Ramos (cell line): ENCODE data around the gene SSTR5.
"Not testable (repeated sequence)": the region's sequence is repeated elsewhere in the genome, so short reads cannot be mapped to it uniquely, and the experiment has no call there.

Experiments
- in situ Hi-C: fragments of 300-500 bp; cut with MboI; formaldehyde crosslinking; loops from one replicate; pipeline ENCODE4 v1.14.3; 2022; ENCODE audit warnings: low sequenced_read_pairs; ENCODE audit not compliant: unreplicated experiment

SSTR5 gene

GRCh38 chr16:1082952-1083675 is 10.6 kb downstream of the SSTR5 start:
- in situ Hi-C loops: no loop called here

DNA sequence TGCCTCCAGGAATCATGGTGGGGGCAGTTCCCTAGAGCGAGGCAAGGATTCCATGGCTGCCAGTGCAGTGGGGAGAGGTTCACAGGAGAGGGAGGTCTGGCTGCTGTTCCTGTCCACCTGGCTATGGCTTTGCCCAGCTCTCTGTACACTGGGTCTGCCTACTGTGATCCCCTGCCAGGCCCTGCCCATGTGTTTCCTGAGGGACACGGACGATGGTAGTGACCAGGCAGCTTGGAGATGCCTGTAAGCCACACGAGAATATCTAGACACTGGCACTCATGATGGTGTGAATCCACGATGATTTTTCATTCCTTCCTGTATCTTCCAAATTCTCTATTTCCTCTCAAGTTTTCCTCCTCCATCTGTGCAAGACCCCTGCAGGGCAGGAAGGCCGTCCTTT is 12.4 kb downstream of the SSTR5 start:
- in situ Hi-C loops: no loop called here

- in situ Hi-C loops: not testable (repeated sequence)
Measured at GRCh38 chr16:1086443-1086842, 13.9 kb downstream of the SSTR5 start.

GRCh38 chr16:1088295-1089170 is 16.0 kb downstream of the SSTR5 start:
- in situ Hi-C loops: no loop called here

DNA sequence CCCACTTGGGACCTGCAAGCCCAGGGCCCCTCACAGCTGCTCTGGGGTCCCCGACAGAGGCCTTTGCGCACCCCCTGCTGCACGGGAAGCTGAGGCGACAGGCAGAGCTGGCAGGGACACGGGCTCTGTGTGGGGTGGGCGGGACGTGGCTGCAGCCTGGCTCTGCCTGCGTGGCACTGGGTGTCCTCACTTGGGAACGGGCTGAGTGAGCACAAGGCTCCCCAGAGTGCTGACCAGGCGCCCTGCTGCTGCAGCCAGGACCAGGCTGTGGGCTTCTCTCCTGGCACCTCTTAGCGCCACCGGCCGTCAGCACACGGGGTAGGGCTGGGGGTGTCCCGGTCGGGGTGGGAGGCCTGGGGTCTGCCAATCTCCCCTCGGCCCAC is 16.9 kb downstream of the SSTR5 start:
- in situ Hi-C loops: no loop called here

- in situ Hi-C loops: no loop called here
Measured at GRCh38 chr16:1089822-1090619, 17.5 kb downstream of the SSTR5 start.

DNA sequence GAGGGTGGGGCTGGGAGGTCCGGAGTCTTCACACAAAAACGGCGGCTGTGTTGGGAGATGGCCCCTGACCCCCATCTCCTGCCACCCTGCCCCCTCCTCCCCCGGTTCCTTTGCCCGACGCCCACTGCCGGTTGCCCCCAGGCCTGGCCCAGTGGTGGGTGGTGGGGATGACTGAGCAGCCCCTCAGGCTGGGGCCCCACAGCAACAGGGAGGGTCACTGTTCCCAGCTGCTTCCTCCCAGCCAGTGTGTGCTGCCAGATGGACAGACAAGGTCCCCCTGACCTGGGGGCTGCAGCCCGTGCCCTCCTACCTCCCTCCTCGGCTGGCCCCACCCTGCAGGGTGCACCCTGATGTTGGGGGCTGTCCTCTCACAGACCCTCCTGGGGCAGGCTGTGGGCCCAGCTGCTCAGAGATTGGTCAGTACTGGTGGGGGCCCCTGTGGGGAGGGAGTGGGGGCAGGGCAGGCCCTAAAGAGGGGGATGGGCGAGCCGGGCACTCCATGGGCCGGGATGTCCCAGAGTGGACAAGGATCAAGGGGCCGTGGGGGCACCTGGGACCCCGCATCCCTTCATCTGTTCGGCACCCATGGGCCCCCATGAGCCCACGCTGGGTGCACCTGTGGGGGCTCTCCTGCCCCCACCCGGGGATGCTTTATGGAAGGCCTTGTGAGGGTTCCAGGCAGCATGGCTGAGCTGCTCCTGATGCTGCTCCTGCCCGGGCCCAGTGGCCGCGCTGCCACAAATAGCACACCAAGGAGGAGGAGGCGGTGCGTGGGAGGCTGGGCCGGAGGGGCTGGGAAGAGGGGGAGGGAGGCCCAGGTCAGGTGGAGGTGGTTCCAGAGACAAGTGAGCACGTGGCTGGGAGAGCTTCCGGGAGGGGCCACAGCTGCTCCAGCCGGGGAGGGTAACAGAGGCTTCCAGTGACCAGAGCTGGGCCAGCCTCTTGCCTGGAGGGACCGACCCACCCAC is 18.4 kb downstream of the SSTR5 start:
- in situ Hi-C loops: no loop called here

GRCh38 chr16:1091992-1092552 is 19.5 kb downstream of the SSTR5 start:
- in situ Hi-C loops: no loop called here

GRCh38 chr16:1092685-1093283 is 20.2 kb downstream of the SSTR5 start:
- in situ Hi-C loops: not testable (repeated sequence)

DNA sequence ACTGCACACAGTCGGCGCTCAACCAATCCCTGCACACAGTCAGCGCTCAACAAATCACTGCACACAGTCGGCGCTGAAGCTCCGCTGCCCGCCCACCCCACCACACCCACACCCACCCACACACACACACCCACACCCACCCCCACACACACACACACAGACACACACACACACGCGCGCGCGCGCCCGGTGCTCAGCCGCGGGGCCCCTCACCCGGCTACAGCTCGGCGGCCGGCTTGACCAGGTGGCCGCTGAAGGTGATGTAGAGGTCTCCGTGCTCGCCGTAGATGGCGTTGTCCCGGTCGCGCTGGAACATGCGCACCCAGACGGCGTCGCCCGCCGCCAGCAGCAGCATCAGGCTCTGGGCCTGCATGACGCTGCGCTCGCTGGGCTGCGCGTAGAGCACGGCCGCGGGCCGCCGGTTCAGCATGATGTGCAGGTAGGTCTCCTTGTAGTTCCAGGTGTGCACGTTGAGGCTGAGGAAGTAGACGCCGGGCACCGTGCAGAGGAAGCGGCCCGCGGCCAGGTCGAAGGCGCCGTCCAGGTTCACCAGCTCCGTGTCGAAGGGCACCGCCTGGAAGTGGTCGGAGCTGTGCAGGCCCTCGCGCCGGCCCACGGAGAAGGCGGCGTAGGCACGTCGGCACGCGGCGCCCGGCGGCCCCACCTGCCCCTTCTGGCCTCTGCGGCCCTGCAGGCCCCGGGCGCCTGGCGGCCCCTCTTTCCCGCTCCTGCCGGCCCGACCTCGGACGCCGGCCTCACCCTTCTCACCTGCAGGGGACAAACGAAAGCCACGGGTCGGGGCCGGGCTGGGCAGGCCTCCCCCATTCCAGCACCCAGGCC is 21.0 kb downstream of the SSTR5 start:
- in situ Hi-C loops: no loop called here

- in situ Hi-C loops: no loop called here
Measured at GRCh38 chr16:1094124-1094479, 21.6 kb downstream of the SSTR5 start.

- in situ Hi-C loops: no loop called here
Measured at GRCh38 chr16:1094601-1095449, 22.3 kb downstream of the SSTR5 start.

DNA sequence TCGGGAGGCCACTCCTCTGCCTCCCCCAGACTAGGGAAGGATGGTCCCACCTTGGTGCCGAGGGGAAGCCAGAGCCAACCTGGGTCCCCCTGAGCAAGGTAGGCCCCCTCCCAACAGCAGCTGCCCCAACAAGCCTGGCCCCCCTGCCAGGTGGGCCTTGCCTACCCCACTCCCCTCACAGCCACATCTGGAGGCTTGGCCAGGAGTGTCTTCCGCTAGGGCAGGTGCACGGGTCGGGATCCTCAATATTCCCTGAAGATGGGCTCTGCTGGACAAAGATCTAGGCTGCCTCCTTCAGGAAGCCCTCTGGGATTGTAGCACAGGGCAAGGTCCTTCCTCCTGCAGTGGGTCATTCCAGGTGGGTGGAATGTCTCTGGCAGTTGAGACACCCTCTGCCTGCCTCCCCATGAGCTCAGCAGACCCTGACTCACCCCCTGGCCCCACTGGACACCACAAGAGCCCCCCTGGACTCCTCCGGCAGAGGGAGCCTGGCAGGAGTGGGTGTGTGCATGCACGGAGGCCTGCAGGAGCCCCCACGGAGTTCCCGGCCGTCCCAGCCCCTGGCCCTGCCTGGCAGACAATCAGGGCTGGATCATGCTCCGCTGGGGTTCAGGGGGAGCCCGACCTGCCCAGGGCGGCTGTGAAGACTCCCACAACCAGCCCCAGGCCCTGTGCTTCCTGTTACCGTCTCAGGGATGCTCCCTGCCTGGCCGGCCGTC is 23.1 kb downstream of the SSTR5 start:
- in situ Hi-C loops: no loop called here

DNA sequence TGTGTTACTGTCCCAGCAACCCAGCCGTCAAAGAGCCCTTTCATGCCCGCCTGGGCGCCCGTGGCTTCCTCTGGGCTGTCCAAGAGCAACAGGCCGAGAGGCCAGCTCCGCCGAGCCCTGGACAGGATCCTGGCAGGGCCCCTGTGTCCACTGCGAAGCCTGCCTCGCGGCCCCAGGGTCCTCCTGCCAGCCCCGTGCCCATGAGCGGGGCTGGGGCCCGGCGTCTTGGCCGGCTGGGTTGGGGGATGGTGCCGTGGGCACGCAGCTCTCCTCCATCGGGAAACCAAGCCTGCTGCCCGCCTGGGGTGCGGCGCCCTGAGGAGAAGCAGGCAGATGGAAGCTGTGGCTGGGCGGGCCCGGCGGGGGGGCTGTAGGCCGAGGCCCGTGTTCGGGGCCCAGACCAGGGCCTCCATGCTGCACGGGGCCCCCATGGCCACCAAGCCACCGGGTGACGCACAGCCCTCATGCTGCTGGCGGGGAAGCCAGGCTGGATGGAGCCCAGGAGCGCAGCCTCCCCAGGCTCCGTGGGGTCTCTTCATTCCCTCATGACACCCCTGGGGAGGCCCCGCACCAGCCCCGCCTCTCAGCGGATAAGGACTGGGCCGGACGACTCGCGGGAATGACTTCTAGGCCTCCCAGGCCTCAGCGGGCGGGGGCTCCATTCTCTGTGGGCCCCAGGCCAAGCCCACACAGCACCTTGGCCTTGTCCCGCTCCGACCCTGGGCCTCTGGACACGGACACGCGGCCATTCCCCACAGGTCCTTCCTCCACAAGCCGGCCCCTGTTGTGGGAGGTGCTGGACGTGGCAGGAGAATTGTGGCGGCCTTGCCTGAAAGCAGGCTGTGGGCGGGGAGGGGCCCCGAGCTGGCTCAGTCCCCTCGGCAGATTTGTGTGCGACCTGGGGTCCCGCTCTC is 23.9 kb downstream of the SSTR5 start, which contains the start of gene C1QTNF8:
C1QTNF8 (minus strand) TSS at position 76 of the 914 bp plus-strand sequence. CDS start 1,322 bp downstream, outside the sequence.
- in situ Hi-C loops: no loop called here

DNA sequence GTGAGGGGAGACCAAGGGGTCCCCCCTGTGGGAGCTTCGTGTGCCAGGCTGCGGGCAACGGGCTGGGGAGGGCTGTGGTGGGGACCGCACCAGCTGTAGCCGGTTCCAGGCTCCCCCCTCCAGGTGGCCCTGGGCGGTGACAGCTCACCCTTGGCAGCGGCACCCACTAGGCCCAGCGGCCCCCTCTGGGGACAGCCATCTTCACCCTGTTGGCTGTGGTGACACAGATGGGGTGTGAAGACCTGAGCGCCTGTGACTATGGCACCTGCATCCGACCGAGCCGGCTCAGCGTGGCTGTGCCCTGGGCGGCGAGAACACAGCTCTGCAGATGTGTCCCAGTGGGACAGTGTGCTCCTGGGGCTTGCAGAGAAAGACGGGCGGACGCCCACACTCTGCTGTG is 24.6 kb downstream of the SSTR5 start:
- in situ Hi-C loops: no loop called here

- in situ Hi-C loops: no loop called here
Measured at GRCh38 chr16:1097800-1098199, 25.3 kb downstream of the SSTR5 start.
